ENCODE measurements around the gene EXOC7. TPM values are rescaled to one million over a fixed set of nuclear protein-coding genes. Genes with fewer than 3 reads are reported as not detected.

Gene EXOC7
- total RNA-seq, 1 experiment from 2014 or later, result 117 TPM

- Histone ChIP-seq H3K27ac (ENCODE audit: low read depth, low read length, poor library complexity, severe bottlenecking) (no peak overlapping the region), H3K27me3 (replicated peaks; ENCODE audit: insufficient read depth, low read depth, low read length, poor library complexity) (peaks cover 38% of the 10 kb centered on the region), H3K36me3 (ENCODE audit: insufficient read depth, low read length, poor library complexity, severe bottlenecking) (peaks cover 31% of the 10 kb centered on the region), H3K9me3 (ENCODE audit: low read depth, low read length, poor library complexity, severe bottlenecking) (no peaks in the 10 kb centered on the region), H3K4me1 (ENCODE audit: insufficient read depth, low read length, poor library complexity, severe bottlenecking) (no peaks in the 10 kb centered on the region), H3K4me3 (ENCODE audit: low read depth, low read length, poor library complexity, severe bottlenecking) (no peak overlapping the region)
- ChIA-PET POLR2A (ENCODE audit: low non-redundant PET) (no interaction called here), CTCF (interaction anchor here (1.4 kb wide), 1 partner anchor 67 kb away, joined by 3 read pairs; no protein-coding TSS in a partner anchor)
- no peak for DNase-seq (ENCODE audit: low spot score)
- no TSS peak for BruUV-seq (replicated peaks)
- TF ChIP-seq CTCF (conservative IDR thresholded peaks at IDR 0.05; ENCODE audit: low read depth, low read length) (no peak), EZH2 (IDR thresholded peaks at IDR 0.05; ENCODE audit: borderline replicate concordance, low read depth, low read length, poor library complexity, severe bottlenecking) (no peak)
- intact Hi-C loops (cut with micrococcal nuclease; ENCODE audit: unreplicated experiment), result no loop called here
These were observed 22.0 kb downstream of the EXOC7 start for GRCh38 chr17:76081295-76082210.

GRCh38 chr17:76080768-76081287, 22.8 kb downstream of the EXOC7 start:
- no peak for TF ChIP-seq CTCF (conservative IDR thresholded peaks at IDR 0.05; ENCODE audit: low read depth, low read length)
- TF ChIP-seq EZH2 (IDR thresholded peaks at IDR 0.05; ENCODE audit: borderline replicate concordance, low read depth, low read length, poor library complexity, severe bottlenecking), result no peak
- ChIA-PET CTCF (interaction anchor here (1.4 kb wide), 1 partner anchor 67 kb away, joined by 3 read pairs; no protein-coding TSS in a partner anchor), POLR2A (ENCODE audit: low non-redundant PET) (interaction anchor here (0.7 kb wide), 1 partner anchor 90 kb away, joined by 3 read pairs; no protein-coding TSS in a partner anchor)
- intact Hi-C loops (cut with micrococcal nuclease; ENCODE audit: unreplicated experiment), result no loop called here
- no TSS peak for BruUV-seq (replicated peaks)
- peaks cover 45% of the 10 kb centered on the region for H3K27me3 ChIP-seq (replicated peaks; ENCODE audit: insufficient read depth, low read depth, low read length, poor library complexity)
- H3K36me3 ChIP-seq (ENCODE audit: insufficient read depth, low read length, poor library complexity, severe bottlenecking), result peaks cover 30% of the 10 kb centered on the region
- no peaks in the 10 kb centered on the region for H3K4me1 ChIP-seq (ENCODE audit: insufficient read depth, low read length, poor library complexity, severe bottlenecking)
- H3K27ac ChIP-seq (ENCODE audit: low read depth, low read length, poor library complexity, severe bottlenecking), result no peak overlapping the region
- DNase-seq (ENCODE audit: low spot score), result no peak
- no peaks in the 10 kb centered on the region for H3K9me3 ChIP-seq (ENCODE audit: low read depth, low read length, poor library complexity, severe bottlenecking)
- no peak overlapping the region for H3K4me3 ChIP-seq (ENCODE audit: low read depth, low read length, poor library complexity, severe bottlenecking)

GRCh38 chr17:76079956-76080767, 23.4 kb downstream of the EXOC7 start:
- Histone ChIP-seq H3K4me1 (ENCODE audit: insufficient read depth, low read length, poor library complexity, severe bottlenecking) (peaks cover under 1% of the 10 kb centered on the region), H3K27ac (ENCODE audit: low read depth, low read length, poor library complexity, severe bottlenecking) (no peak overlapping the region), H3K27me3 (replicated peaks; ENCODE audit: insufficient read depth, low read depth, low read length, poor library complexity) (peaks cover 52% of the 10 kb centered on the region), H3K36me3 (ENCODE audit: insufficient read depth, low read length, poor library complexity, severe bottlenecking) (peaks cover 25% of the 10 kb centered on the region), H3K4me3 (ENCODE audit: low read depth, low read length, poor library complexity, severe bottlenecking) (no peak overlapping the region), H3K9me3 (ENCODE audit: low read depth, low read length, poor library complexity, severe bottlenecking) (no peaks in the 10 kb centered on the region)
- no TSS peak for BruUV-seq (replicated peaks)
- TF ChIP-seq EZH2 (IDR thresholded peaks at IDR 0.05; ENCODE audit: borderline replicate concordance, low read depth, low read length, poor library complexity, severe bottlenecking), result no peak
- no peak for TF ChIP-seq CTCF (conservative IDR thresholded peaks at IDR 0.05; ENCODE audit: low read depth, low read length)
- no peak for DNase-seq (ENCODE audit: low spot score)
- ChIA-PET CTCF (interaction anchor here (1.4 kb wide), 1 partner anchor 66 kb away, joined by 3 read pairs; no protein-coding TSS in a partner anchor), POLR2A (ENCODE audit: low non-redundant PET) (interaction anchor here (0.7 kb wide), 1 partner anchor 89 kb away, joined by 3 read pairs; no protein-coding TSS in a partner anchor)
- intact Hi-C loops (cut with micrococcal nuclease; ENCODE audit: unreplicated experiment), result loop anchor here (10.0 kb wide), 1 partner anchor 65 kb away; no protein-coding TSS in a partner anchor

All from A673 (cell line).